Measurements from ENCODE around the gene OPTN. TPM values are rescaled to one million over a fixed set of nuclear protein-coding genes. Genes with fewer than 3 reads are reported as not detected.
"Not testable (repeated sequence)": the region's sequence is repeated elsewhere in the genome, so short reads cannot be mapped to it uniquely, and the experiment has no call there.

The OPTN gene
- polyA plus RNA-seq, 4 donors, result 34.8 to 44.0 (median 36.5) TPM

GRCh38 chr10:13087986-13088618 lies 11.9 kb upstream of the OPTN start:
- DNase-seq (ENCODE audit: low read depth in 4 of 4, low spot score in 3 of 4), result no peak

- no peak for DNase-seq (ENCODE audit: low read depth in 4 of 4, low spot score in 3 of 4)
These were observed 10.6 kb upstream of the OPTN start for GRCh38 chr10:13089345-13089744.

GRCh38 chr10:13090289-13090688 lies 9.7 kb upstream of the OPTN start:
- no peak for DNase-seq (ENCODE audit: low read depth in 4 of 4, low spot score in 3 of 4)

GRCh38 chr10:13091801-13092200 lies 8.2 kb upstream of the OPTN start:
- DNase-seq (ENCODE audit: low read depth in 4 of 4, low spot score in 3 of 4), result no peak

GRCh38 chr10:13092291-13093102 lies 7.5 kb upstream of the OPTN start:
- DNase-seq (ENCODE audit: low read depth in 4 of 4, low spot score in 3 of 4), result no peak

- not testable (repeated sequence) for DNase-seq (ENCODE audit: low read depth in 4 of 4, low spot score in 3 of 4)
These were observed 5.9 kb upstream of the OPTN start for GRCh38 chr10:13094082-13094481.

GRCh38 chr10:13095094-13095493 lies 4.9 kb upstream of the OPTN start:
- DNase-seq (ENCODE audit: low read depth in 4 of 4, low spot score in 3 of 4), result no peak

- DNase-seq (ENCODE audit: low read depth in 4 of 4, low spot score in 3 of 4), result no peak
These were observed 4.0 kb upstream of the OPTN start for GRCh38 chr10:13095929-13096328.

GRCh38 chr10:13099144-13099665 lies 758 bp upstream of the OPTN start:
- peak in 3 of 4 donors; percentile 50 to 57 (median 52) for DNase-seq (ENCODE audit: low read depth in 4 of 4, low spot score in 3 of 4)

- peak in 2 of 4 donors; percentile 18 to 20 for DNase-seq (ENCODE audit: low read depth in 4 of 4, low spot score in 3 of 4)
These were observed 659 bp downstream of the OPTN start for GRCh38 chr10:13100349-13101294.

- DNase-seq (ENCODE audit: low read depth in 4 of 4, low spot score in 3 of 4), result no peak
These were observed 2.2 kb downstream of the OPTN start for GRCh38 chr10:13102002-13102794.

GRCh38 chr10:13103554-13103953 lies 3.6 kb downstream of the OPTN start:
- no peak for DNase-seq (ENCODE audit: low read depth in 4 of 4, low spot score in 3 of 4)

GRCh38 chr10:13104697-13105096 lies 4.7 kb downstream of the OPTN start:
- DNase-seq (ENCODE audit: low read depth in 4 of 4, low spot score in 3 of 4), result no peak

- no peak for DNase-seq (ENCODE audit: low read depth in 4 of 4, low spot score in 3 of 4)
These were observed 5.2 kb downstream of the OPTN start for GRCh38 chr10:13105184-13105583.

GRCh38 chr10:13106387-13107045 lies 6.6 kb downstream of the OPTN start:
- no peak for DNase-seq (ENCODE audit: low read depth in 4 of 4, low spot score in 3 of 4)

GRCh38 chr10:13110908-13111307 lies 10.9 kb downstream of the OPTN start:
- no peak for DNase-seq (ENCODE audit: low read depth in 4 of 4, low spot score in 3 of 4)

- no peak for DNase-seq (ENCODE audit: low read depth in 4 of 4, low spot score in 3 of 4)
These were observed 13.6 kb downstream of the OPTN start for GRCh38 chr10:13113544-13113943.

GRCh38 chr10:13115832-13116803 lies 16.2 kb downstream of the OPTN start:
- no peak for DNase-seq (ENCODE audit: low read depth in 4 of 4, low spot score in 3 of 4)

Data from right renal pelvis (tissue), 4 donors.